ENCODE data around the gene ANAPC4.
"Not testable (repeated sequence)": the region's sequence is repeated elsewhere in the genome, so short reads cannot be mapped to it uniquely, and the experiment has no call there.

ANAPC4 gene

GRCh38 chr4:25376754-25377571 is at the start of gene ANAPC4:
TSS of gene ANAPC4 (plus strand) at chr4:25377263. CDS start at chr4:25377428, 165 bp downstream.
- peak; percentile 95 for DNase-seq

DNA sequence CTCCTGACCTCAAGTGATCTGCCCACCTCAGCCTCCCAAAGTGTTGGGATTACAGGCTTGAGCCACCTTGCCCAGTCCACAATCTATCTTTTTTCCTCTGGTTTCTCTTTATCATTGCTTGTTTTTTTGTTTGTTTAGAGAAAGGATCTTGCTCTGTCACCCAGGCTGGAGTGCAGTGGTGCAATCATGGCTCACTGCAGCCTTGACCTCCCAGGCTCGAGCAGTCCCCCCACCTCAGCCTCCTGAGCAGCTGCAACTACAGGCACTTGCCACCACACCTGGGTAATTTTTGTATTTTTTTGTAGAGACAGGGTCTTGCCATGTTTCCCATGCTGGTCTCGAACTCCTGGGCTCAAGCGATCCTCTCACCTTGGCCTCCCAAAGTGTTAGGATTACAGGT is 48.6 kb upstream of the ANAPC4 start:
- not testable (repeated sequence) for DNase-seq

GRCh38 chr4:25330335-25330734 is 46.7 kb upstream of the ANAPC4 start:
- DNase-seq = no peak

- no peak for DNase-seq
Observed at GRCh38 chr4:25330905-25331808, 45.9 kb upstream of the ANAPC4 start.

DNA sequence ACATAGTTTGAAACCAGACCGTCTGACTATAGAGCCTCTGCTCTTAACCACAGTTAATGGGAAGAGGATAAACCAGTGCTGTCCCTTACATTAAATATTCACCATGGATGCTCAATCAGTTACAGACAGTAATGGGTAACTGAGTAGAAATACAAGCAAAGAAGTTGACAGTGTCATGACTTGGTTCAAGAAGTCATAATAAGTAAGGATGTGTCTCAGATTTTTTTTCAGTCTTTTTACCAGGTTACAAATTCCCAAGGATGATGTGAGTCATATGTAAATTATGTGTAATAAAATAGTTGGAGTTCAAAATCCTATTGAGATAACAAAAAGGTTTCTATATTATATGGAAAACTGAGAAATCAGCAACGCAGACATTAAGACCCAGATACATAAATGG is 33.4 kb upstream of the ANAPC4 start:
- peak; percentile 38 for DNase-seq

GRCh38 chr4:25345744-25346143 is 31.3 kb upstream of the ANAPC4 start:
- DNase-seq = no peak

- no peak for DNase-seq
Observed at GRCh38 chr4:25346913-25347312, 30.1 kb upstream of the ANAPC4 start.

DNA sequence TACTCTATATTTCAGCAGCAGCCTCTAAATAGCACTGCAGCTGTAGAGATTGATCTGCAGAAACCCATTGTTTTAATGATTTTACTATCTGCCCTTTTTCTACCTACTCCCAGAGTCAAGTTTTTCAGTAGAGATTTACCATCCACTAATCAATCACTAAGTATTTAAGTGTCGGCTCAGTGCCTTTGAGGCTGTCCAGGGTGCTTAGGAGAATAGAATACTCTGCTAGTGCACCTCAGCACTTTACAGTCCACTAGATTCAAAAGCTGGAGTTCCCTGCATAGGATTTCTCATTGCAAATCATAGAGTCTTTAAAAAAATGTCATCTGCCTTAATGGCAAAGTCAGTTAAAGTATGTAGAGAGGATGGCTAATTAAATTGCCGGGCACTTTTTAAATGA is 29.6 kb upstream of the ANAPC4 start:
- DNase-seq = no peak

- no peak for DNase-seq
Observed at GRCh38 chr4:25347971-25348370, 29.1 kb upstream of the ANAPC4 start.

DNA sequence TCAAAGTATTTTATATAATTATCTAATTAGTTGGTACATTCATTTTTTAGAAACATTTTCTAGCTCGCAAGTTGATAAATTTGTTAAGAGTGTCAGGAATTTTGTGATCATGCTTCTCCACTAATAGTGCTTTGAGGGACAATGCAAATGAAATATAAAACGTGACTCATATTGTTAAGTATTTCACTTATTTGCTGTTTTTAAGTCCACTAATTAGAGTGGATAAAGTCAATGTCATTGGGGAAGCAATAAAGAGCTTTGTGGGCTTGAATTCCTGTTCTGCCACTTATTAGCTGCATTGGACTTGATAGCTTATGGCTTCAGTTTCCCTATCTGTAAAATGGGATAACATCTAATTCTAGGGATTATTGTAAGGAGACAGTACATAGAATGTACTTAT is 26.5 kb upstream of the ANAPC4 start:
- DNase-seq = peak; percentile 49

- DNase-seq = peak; percentile 70
Observed at GRCh38 chr4:25351777-25352416, 25.2 kb upstream of the ANAPC4 start.

- no peak for DNase-seq
Observed at GRCh38 chr4:25356068-25356467, 21.0 kb upstream of the ANAPC4 start.

DNA sequence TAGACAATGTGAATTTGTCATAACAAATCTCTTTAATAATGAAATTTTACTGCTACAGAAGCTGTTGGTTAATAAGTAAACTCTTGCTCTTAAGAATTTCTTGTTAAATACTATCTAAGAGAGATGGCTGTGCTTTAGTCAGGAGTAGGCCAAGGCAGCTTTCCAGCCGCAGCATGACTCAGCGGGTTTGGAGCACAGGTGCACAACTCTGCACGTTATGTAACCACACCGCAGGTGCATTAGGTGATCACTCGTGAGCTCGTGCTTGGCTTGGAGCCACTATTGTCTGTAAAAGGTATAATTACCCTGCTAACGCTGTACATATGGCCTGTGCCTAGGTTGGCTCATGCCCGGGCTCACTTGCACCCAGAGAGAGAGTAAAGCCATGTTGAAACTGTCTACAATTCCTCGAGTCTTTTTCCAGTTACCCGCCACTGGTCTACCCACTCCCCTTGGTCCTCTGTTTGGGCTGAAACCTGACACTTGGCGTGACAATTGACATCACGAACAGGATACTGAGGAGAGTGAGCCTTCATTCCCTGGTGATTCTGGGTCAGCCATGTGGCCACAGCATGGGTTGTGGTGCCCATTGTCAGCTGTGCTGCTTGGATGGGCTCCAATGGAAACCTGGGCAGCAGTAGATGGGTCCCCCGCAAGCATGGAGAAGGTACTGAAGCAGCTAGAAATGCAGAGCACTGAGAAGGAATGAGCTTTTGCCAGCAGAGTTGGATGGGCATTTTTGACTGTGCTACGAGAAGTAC is 18.4 kb upstream of the ANAPC4 start:
- no peak for DNase-seq

- DNase-seq = no peak
Observed at GRCh38 chr4:25361253-25361652, 15.8 kb upstream of the ANAPC4 start.

DNA sequence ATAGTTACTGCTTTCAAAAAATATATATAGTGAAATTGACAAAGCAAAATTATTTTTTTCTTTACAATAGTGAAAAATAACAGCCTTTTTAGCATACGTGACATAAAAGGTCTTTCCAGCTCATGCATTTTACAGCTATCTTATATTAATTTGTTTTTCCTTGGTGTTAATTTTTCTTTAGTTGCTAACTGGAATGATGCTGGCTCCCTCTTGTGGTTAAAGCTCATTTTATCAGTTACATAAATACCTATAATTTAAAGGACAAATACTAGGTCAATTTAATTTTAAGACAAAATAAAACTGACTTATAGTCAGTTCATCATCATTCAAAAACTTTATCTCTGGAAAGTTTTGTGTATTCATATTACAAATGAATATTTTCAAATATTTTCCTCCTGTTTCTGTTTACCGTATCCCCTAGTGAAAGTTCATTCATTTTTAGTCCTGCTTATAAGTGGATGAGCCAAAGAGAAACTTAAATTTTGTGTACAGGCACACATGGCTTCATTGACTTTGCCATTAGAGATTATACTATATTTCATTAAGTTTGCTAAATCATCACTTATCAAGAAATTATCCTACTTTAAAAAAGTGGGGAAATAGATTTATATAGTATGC is 9.9 kb upstream of the ANAPC4 start:
- DNase-seq = peak; percentile 44

- DNase-seq = no peak
Observed at GRCh38 chr4:25367877-25368276, 9.2 kb upstream of the ANAPC4 start.

DNA sequence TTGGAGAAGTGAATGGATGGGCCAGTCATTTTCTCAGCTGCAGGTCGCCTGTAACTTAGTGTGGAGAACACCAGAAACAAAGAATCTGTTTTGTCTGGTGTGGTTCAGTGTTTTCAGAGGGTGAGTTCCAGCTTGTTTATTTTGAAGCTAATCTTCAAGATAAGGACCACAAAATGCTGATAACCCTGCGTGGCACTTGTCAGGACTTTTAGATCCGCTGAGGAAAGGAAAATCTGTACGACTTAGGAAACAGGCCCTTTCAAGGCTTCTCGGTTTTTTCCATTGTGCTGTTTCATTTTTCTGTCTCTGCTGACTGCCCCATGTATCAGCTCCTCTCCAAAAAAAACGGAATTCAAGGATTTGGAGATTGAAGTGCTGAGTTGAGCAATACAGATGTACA is 8.7 kb upstream of the ANAPC4 start:
- no peak for DNase-seq

GRCh38 chr4:25370242-25370641 is 6.8 kb upstream of the ANAPC4 start:
- no peak for DNase-seq

GRCh38 chr4:25372549-25372948 is 4.5 kb upstream of the ANAPC4 start:
- not testable (repeated sequence) for DNase-seq

DNA sequence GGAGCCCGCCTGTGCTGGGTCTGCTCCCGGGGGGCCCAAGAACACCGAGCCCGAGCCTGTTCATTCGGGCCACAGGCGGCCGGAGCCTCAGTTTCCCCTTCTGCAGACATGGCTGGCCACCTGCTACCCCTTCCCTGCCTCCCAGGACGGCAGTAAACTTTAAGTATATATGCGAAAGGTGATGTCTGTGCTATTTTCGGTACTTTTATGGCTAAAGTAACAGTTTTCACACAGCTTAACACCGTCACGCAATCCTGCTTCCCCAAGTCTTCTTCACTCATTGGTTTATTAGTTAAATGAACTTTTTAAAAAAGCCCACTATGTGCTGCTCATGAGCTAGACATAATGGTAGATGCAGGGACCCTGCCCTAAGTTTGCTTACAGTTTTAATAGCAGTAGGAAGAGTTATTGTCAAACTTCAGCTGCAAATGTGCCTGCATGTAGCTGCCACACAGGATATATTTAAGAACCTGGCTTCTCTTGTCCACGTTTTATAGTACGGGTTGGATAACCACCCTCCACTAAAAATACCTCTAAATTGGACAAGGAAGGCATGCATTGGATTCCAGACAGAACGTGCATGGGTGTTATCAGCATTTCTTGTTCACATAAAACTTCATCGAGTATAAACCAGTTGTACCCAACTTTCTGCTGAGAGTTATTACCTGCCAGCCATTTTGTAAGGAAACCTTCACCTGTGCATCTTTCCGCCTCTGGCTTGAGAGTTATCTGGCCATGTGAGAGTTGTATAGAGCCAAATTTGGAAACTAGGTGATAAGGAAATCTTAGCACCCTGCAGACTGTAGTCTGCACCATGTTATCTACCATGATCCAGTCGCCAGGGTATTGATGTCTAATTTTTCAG is 741 bp downstream of the ANAPC4 start:
- DNase-seq = peak; percentile 17

GRCh38 chr4:25378437-25378743 is 1.3 kb downstream of the ANAPC4 start:
- DNase-seq = no peak
